CD4-positive, alpha-beta T cell (primary cell): ENCODE data around the gene NCAPG2. TPM values are rescaled to one million over a fixed set of nuclear protein-coding genes. Genes with fewer than 3 reads are reported as not detected.

Experiments used
- ATAC-seq: fragments of 200-7000 bp; cut with Tn5 transposase; one replicate; pipeline ENCODE4 v1.10.0; 2022; ENCODE audit warnings: mild to moderate bottlenecking; ENCODE audit not compliant: poor library complexity
- CTCF ChIA-PET: fragments of 350-600 bp; sonication (Branson Sonifier 250); formaldehyde crosslinking; loops from one replicate; lab custom pipeline; 2021; ENCODE audit warnings: antibody characterized with exemption, inconsistent platforms; lab: Charles Lee
- POLR2A ChIA-PET: fragments of 350-600 bp; sonication (Branson Sonifier 250); formaldehyde crosslinking; loops from one replicate; lab custom pipeline; 2021; ENCODE audit warnings: antibody characterized with exemption, inconsistent platforms; lab: Charles Lee
- DNase-seq, 14 experiments: peaks; one replicate each; pipeline ENCODE4 v3.0.0-alpha.2; 2013 to 2020; ENCODE audit warnings: mixed read lengths in 2 of 14
- H3K27ac ChIP-seq, 2 donors: one replicate each; pipeline versions ENCODE4 v1.5.1 to v1.7.0; 2013; ENCODE audit warnings: low read length in 2 of 2, low read depth in 1 of 2, mild to moderate bottlenecking in 1 of 2
- H3K27me3 ChIP-seq, 2 experiments: 1 replicate in 1 of 2; 2 replicates in 1 of 2; pipeline versions ENCODE4 v1.6.1 to v1.7.0; 2013; ENCODE audit warnings: low read length in 2 of 2, control low read depth in 1 of 2, mild to moderate bottlenecking in 1 of 2, moderate library complexity in 1 of 2; ENCODE audit not compliant: insufficient read depth in 2 of 2, control insufficient read depth in 1 of 2
- H3K36me3 ChIP-seq: one replicate; pipeline ENCODE4 v1.6.1; 2013; ENCODE audit warnings: low read length, control low read depth; ENCODE audit not compliant: insufficient read depth
- H3K4me1 ChIP-seq: one replicate; pipeline ENCODE4 v1.6.1; 2013; ENCODE audit warnings: low read length, control low read depth; ENCODE audit not compliant: insufficient read depth
- H3K4me3 ChIP-seq: one replicate; pipeline ENCODE4 v1.5.1; 2013; ENCODE audit warnings: mild to moderate bottlenecking, low read length, moderate library complexity
- H3K9me3 ChIP-seq, 2 experiments: 1 replicate in 1 of 2; 2 replicates in 1 of 2; pipeline versions ENCODE4 v1.6.1 to v1.7.0; 2013; ENCODE audit warnings: low read length in 2 of 2, mild to moderate bottlenecking in 2 of 2, control low read depth in 1 of 2, moderate library complexity in 1 of 2; ENCODE audit not compliant: control insufficient read depth in 1 of 2, insufficient read depth in 1 of 2
- H3K27ac Mint-ChIP-seq: one replicate; pipeline ENCODE4 v1.8.0; 2020; ENCODE audit warnings: mixed read lengths
- H3K27me3 Mint-ChIP-seq: one replicate; pipeline ENCODE4 v1.8.0; 2021; ENCODE audit warnings: mixed read lengths
- H3K36me3 Mint-ChIP-seq: one replicate; pipeline ENCODE4 v1.8.0; 2021; ENCODE audit warnings: low read depth, mixed read lengths
- H3K4me1 Mint-ChIP-seq: one replicate; pipeline ENCODE4 v1.8.0; 2021; ENCODE audit warnings: low read depth, mixed read lengths
- H3K4me3 Mint-ChIP-seq: one replicate; pipeline ENCODE4 v1.8.0; 2020; ENCODE audit warnings: mild to moderate bottlenecking, mixed read lengths
- H3K9me3 Mint-ChIP-seq: one replicate; pipeline ENCODE4 v1.8.0; 2020; ENCODE audit warnings: mixed read lengths
- intact Hi-C, 2 experiments: fragments of 100-400 bp; cut with DNase I in 1 of 2; cut with micrococcal nuclease in 1 of 2; formaldehyde crosslinking; loops; one replicate each; pipeline versions ENCODE4 v1.15.1 to v1.9.0; 2023 to 2025; cut with DNase I, micrococcal nuclease
- total RNA-seq, 174 experiments: library from RNA in 2 of 174; stranded (reverse) in 2 of 174; gene quantifications; one replicate each; pipeline ENCODE4 v1.2.3 and lab custom pipeline; 2021 to 2026
- TF ChIP-seq, protein P1 (sequence below): fragments of 200-600 bp; IDR thresholded peaks from one replicate; pipeline ENCODE4 v1.8.0; 2022; ENCODE audit warnings: antibody characterized with exemption, mild to moderate bottlenecking

The NCAPG2 gene
- total RNA-seq, 2 experiments from 2014 or later: 9.9 to 11.8 TPM

- no peaks in the 10 kb centered on the region for H3K4me1 ChIP-seq
- Mint-ChIP-seq H3K27me3 (no peaks in the 10 kb centered on the region), H3K9me3 (no peaks in the 10 kb centered on the region), H3K4me3 (no peak overlapping the region), H3K36me3 (no peaks in the 10 kb centered on the region), H3K27ac (no peak overlapping the region), H3K4me1 (no peaks in the 10 kb centered on the region)
- intact Hi-C loops: no loop called here
- ATAC-seq: no peak
- H3K36me3 ChIP-seq: no peaks in the 10 kb centered on the region
- no peak overlapping the region for H3K27ac ChIP-seq
- CTCF ChIA-PET: no interaction called here
- TF ChIP-seq, protein P1, sequence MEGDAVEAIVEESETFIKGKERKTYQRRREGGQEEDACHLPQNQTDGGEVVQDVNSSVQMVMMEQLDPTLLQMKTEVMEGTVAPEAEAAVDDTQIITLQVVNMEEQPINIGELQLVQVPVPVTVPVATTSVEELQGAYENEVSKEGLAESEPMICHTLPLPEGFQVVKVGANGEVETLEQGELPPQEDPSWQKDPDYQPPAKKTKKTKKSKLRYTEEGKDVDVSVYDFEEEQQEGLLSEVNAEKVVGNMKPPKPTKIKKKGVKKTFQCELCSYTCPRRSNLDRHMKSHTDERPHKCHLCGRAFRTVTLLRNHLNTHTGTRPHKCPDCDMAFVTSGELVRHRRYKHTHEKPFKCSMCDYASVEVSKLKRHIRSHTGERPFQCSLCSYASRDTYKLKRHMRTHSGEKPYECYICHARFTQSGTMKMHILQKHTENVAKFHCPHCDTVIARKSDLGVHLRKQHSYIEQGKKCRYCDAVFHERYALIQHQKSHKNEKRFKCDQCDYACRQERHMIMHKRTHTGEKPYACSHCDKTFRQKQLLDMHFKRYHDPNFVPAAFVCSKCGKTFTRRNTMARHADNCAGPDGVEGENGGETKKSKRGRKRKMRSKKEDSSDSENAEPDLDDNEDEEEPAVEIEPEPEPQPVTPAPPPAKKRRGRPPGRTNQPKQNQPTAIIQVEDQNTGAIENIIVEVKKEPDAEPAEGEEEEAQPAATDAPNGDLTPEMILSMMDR: no peak
- H3K9me3 ChIP-seq: peaks cover 0 to 8% of the 10 kb centered on the region in 2 experiments
- no peak overlapping the region for H3K4me3 ChIP-seq
- no peak for DNase-seq
- POLR2A ChIA-PET: no interaction called here
- no peaks in the 10 kb centered on the region for H3K27me3 ChIP-seq
Observed at GRCh38 chr7:158602041-158602440, 102.6 kb downstream of the NCAPG2 start.

- no peak for ATAC-seq
- no peak overlapping the region for H3K27ac Mint-ChIP-seq
- Histone ChIP-seq H3K9me3 (peaks cover 0 to 8% of the 10 kb centered on the region in 2 experiments), H3K4me3 (no peak overlapping the region), H3K27ac (no peak overlapping the region), H3K4me1 (no peaks in the 10 kb centered on the region), H3K36me3 (no peaks in the 10 kb centered on the region), H3K27me3 (no peaks in the 10 kb centered on the region)
- no peaks in the 10 kb centered on the region for H3K27me3 Mint-ChIP-seq
- no peaks in the 10 kb centered on the region for H3K36me3 Mint-ChIP-seq
- TF ChIP-seq, protein P1: no peak
- H3K9me3 Mint-ChIP-seq: no peaks in the 10 kb centered on the region
- H3K4me3 Mint-ChIP-seq: no peak overlapping the region
- no peak for DNase-seq
- POLR2A ChIA-PET: no interaction called here
- CTCF ChIA-PET: no interaction called here
- no peaks in the 10 kb centered on the region for H3K4me1 Mint-ChIP-seq
- intact Hi-C loops: no loop called here
Observed at GRCh38 chr7:158601090-158601489, 103.5 kb downstream of the NCAPG2 start.

GRCh38 chr7:158596745-158597144 lies 107.9 kb downstream of the NCAPG2 start:
- no peaks in the 10 kb centered on the region for H3K27me3 Mint-ChIP-seq
- no peaks in the 10 kb centered on the region for H3K9me3 Mint-ChIP-seq
- no peak overlapping the region for H3K4me3 ChIP-seq
- no peak for DNase-seq
- intact Hi-C loops: no loop called here
- POLR2A ChIA-PET: no interaction called here
- H3K9me3 ChIP-seq: peaks cover 0 to 22% of the 10 kb centered on the region in 2 experiments
- H3K27ac Mint-ChIP-seq: no peak overlapping the region
- CTCF ChIA-PET: no interaction called here
- no peaks in the 10 kb centered on the region for H3K4me1 ChIP-seq
- TF ChIP-seq, protein P1: no peak
- no peaks in the 10 kb centered on the region for H3K36me3 ChIP-seq
- H3K27me3 ChIP-seq: no peaks in the 10 kb centered on the region
- H3K36me3 Mint-ChIP-seq: no peaks in the 10 kb centered on the region
- no peaks in the 10 kb centered on the region for H3K4me1 Mint-ChIP-seq
- no peak overlapping the region for H3K4me3 Mint-ChIP-seq
- H3K27ac ChIP-seq: no peak overlapping the region
- no peak for ATAC-seq
